Raji (cell line): ENCODE measurements around the gene MTMR4.

Experiments used
- POLR2A ChIP-seq: IDR thresholded peaks from 2 replicates; pipeline ENCODE4 v1.6.1; 2011; ENCODE audit warnings: low read depth, low read length, control low read depth; ENCODE audit not compliant: insufficient read depth

The MTMR4 gene

GRCh38 chr17:58513965-58514769 is at the start of gene MTMR4:
MTMR4 (minus strand) TSS chr17:58514638; CDS start chr17:58514407, 231 bp downstream.
- peak; percentile 71 for TF ChIP-seq POLR2A

- TF ChIP-seq POLR2A, result no peak
These were observed 46.1 kb upstream of the MTMR4 start for GRCh38 chr17:58560511-58560910.

DNA sequence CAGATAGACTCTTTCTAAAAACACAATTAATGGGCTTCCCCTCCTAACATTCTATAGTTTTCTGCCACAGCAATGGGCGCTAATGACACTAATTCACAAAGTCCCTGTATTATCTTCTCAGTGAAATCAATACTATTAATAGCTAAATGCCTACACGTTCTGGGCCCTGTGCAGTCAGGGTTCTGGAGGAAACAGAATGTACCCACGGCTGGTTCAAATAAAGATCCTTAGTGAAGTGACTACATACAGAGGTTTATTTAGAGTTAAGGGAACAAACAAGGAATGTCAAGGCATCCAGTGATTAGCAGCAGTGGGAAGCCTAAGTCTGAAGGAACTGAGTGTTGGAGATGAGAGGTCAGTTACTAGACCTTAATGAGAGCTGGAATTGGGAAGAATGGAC is 43.5 kb upstream of the MTMR4 start:
- TF ChIP-seq POLR2A, result no peak

GRCh38 chr17:58556833-58557250 is 42.4 kb upstream of the MTMR4 start:
- no peak for TF ChIP-seq POLR2A

DNA sequence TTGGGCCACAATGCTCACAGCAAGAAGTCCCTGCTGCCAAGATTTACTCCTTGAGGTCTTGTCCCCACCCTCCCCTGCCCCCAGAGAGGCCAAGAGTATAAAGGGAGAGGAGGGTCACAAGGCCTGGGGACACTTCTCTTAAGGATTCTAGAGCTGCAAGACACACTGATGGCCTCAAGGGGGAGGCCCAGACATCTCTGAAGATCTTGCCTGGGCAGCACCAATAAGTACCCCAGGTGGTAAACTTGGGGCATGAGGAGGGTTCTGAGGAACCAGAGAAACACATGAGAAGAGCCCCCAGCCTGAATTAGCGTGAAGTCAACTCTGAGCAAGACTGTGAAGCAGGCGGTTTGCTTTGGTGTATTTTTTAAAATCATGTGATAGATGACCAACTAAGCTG is 26.8 kb upstream of the MTMR4 start:
- TF ChIP-seq POLR2A, result no peak

DNA sequence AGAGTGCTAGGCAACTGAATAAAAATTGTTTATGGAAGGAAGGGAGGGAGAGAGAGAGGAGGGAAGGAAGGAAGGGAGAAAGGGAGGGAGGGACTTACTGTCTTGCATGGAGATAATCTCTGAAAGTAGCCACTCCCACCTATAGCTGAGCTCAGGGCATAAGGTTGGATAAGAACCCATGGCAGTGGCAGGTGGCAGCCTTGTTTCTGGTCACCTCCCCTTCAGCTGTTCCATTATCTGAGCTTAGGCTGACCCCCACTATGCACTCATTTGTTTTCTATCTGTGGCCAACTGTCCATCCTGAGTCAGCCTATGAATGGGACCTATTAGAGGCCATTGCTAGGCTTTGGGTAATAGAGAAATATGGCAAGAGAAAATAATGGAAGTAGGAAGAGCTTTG is 25.3 kb upstream of the MTMR4 start:
- no peak for TF ChIP-seq POLR2A

DNA sequence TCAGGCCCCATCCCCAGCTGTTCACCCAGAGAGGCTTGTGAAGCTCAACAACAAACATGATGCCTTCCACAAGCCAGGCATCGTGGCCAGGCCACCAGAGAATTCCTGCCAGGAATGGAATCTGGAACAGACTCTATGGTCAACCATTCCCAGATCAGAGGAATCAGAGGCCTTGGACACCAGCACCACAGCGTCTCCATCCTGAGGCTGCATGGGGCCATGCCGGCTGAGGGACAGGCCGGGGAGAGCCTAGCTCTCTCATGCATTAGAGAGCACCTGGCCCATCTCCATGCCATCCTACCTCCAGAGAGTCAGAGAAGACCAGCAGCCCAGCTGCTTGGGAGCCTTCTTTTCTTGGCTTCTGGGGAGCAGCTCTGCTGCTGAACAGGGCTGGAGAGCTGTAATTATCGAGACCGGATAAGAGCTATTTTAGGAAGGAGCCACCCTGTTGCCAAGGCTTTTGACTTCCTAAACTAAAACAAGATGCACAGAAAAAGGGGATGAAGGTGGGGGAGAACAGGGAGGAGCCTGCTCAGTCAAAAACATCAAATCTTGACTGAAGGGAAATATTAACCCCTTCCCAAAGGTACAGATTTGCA is 24.5 kb upstream of the MTMR4 start:
- TF ChIP-seq POLR2A, result no peak

GRCh38 chr17:58537266-58537665 is 22.8 kb upstream of the MTMR4 start:
- no peak for TF ChIP-seq POLR2A

- TF ChIP-seq POLR2A, result no peak
These were observed 22.1 kb upstream of the MTMR4 start for GRCh38 chr17:58536542-58536941.

GRCh38 chr17:58535431-58535830 is 21.0 kb upstream of the MTMR4 start:
- no peak for TF ChIP-seq POLR2A

GRCh38 chr17:58534901-58535421 is 20.5 kb upstream of the MTMR4 start:
- TF ChIP-seq POLR2A, result no peak

DNA sequence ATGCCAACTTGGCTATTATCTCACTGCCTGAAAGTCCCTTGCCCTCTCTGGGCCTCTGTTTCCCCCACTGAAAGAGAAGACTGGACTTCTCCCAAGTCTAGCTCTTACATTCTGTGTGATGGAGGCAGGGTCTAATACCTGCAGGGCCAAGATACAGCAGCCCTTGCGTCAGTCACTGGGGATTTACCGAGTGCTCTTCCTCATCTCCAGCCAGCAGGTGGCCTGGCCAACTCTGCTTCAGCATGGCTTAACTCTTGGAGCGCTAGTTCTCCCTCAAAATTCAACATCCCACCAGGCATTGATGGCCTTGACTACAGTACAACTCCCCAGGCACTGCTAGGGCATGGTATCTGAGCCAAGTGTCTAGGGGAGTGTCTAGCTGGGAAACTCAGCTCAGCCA is 19.9 kb upstream of the MTMR4 start:
- TF ChIP-seq POLR2A, result no peak

- TF ChIP-seq POLR2A, result no peak
These were observed 19.3 kb upstream of the MTMR4 start for GRCh38 chr17:58533616-58534188.

DNA sequence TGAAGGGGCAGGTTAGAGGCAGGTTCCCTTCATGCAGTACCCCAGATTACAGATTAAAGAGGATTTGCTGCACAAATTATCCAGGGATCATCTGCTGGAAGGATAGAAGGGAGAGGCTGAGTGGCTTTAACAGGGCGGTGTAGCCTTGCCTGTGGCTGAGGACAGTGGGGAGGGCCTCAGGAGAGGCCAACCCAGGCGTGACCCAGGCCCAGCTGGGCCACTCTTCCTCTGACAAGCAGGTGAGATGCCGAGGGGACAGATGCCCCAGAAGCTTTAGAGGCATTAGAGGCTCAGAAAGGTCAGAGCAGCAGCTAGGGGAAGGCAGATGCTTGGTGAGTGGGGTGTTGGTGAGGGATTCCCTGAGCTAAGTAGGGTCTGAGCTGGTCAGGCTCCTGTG is 18.1 kb upstream of the MTMR4 start:
- no peak for TF ChIP-seq POLR2A

- no peak for TF ChIP-seq POLR2A
These were observed 17.5 kb upstream of the MTMR4 start for GRCh38 chr17:58531661-58532554.
